K562 (cell line): ENCODE data around the gene ZNF302. TPM values are rescaled to one million over a fixed set of nuclear protein-coding genes. Genes with fewer than 3 reads are reported as not detected.

ENCODE experiments used
- ATAC-seq: fragments of 200-7000 bp; cut with Tn5 transposase; 3 replicates; pipeline ENCODE4 v1.9.1; 2020; ENCODE audit warnings: moderate library complexity
- BruUV-seq: library from RNA; stranded (reverse); fragments of 400-500 nt; replicated peaks from 2 replicates; lab custom pipeline; 2021; lab: Mats Ljungman, UMichigan
- CTCF ChIA-PET: fragments of 300-600 bp; formaldehyde crosslinking; extraction: SDS; loops from one replicate; lab custom pipeline; 2021; ENCODE audit warnings: low intra/inter-chr PET ratio; lab: Yijun Ruan, JAX
- POLR2A ChIA-PET: fragments of 300-600, 350-650 bp; sonication (Branson Sonifier 250); formaldehyde crosslinking; extraction: SDS; loops from one replicate; lab custom pipeline; 2021; ENCODE audit warnings: antibody characterized with exemption, inconsistent platforms; lab: Yijun Ruan, JAX
- DNase-seq, 4 experiments: peaks; one replicate each; pipeline versions ENCODE4 v3.0.0 to v3.0.0-alpha.2; 2011 to 2018; ENCODE audit warnings: low spot score in 3 of 4, mixed read lengths in 3 of 4; ENCODE audit errors: extremely low read depth in 1 of 4
- FAIRE-seq: peaks from 2 replicates; lab custom pipeline; 2011; peaks lifted over from hg19 to GRCh38; lab: Jason Lieb, UNC
- H2AFZ ChIP-seq: 2 replicates; pipeline ENCODE4 v1.6.0; 2011; ENCODE audit warnings: low read depth, low read length, control low read depth, inconsistent platforms
- H3K27ac ChIP-seq: fragments of 200-600 bp; 3 replicates; pipeline ENCODE4 v1.8.0; 2011; ENCODE audit warnings: low read depth, mild to moderate bottlenecking, control low read depth, inconsistent platforms, low read length, moderate library complexity, mixed read lengths; ENCODE audit errors: extremely low read depth
- H3K27me3 ChIP-seq, 2 experiments: fragments of 300-600 bp in 1 of 2; 2 replicates in 1 of 2; 3 replicates in 1 of 2; pipeline versions ENCODE4 v1.6.0 to v1.8.0; 2011; ENCODE audit warnings: inconsistent platforms in 2 of 2, low read length in 2 of 2, mild to moderate bottlenecking in 1 of 2, mixed read lengths in 1 of 2, moderate library complexity in 1 of 2; ENCODE audit not compliant: control insufficient read depth in 2 of 2, insufficient read depth in 2 of 2
- H3K36me3 ChIP-seq: fragments of 300-600 bp; 3 replicates; pipeline ENCODE4 v1.8.0; 2011; ENCODE audit warnings: mild to moderate bottlenecking, low read length, inconsistent platforms; ENCODE audit not compliant: control insufficient read depth, insufficient read depth
- H3K4me1 ChIP-seq, 2 experiments: fragments of 200-600 bp in 1 of 2; replicated peaks in 1 of 2; 2 replicates in 1 of 2; 3 replicates in 1 of 2; pipeline versions ENCODE4 v1.5.1 to v1.8.0; 2011; ENCODE audit warnings: inconsistent platforms in 2 of 2, low read length in 2 of 2, mild to moderate bottlenecking in 1 of 2, mixed read lengths in 1 of 2, moderate library complexity in 1 of 2; ENCODE audit not compliant: control insufficient read depth in 2 of 2, insufficient read depth in 2 of 2
- H3K4me2 ChIP-seq: 2 replicates; pipeline ENCODE4 v1.6.1; 2011; ENCODE audit warnings: low read length, control low read depth, inconsistent platforms, mixed read lengths; ENCODE audit not compliant: insufficient read depth
- H3K4me3 ChIP-seq: fragments of 200-600 bp; sonication (generic), shearing (Covaris generic); 2 replicates; pipeline ENCODE4 v1.5.1; 2016; ENCODE audit warnings: control low read depth, inconsistent platforms
- H3K79me2 ChIP-seq: fragments of 200-600 bp; 3 replicates; pipeline ENCODE4 v1.8.0; 2011; ENCODE audit warnings: low read length, inconsistent platforms; ENCODE audit not compliant: control insufficient read depth, insufficient read depth
- H3K9ac ChIP-seq, 2 experiments: 2 replicates each; pipeline versions ENCODE4 v1.6.0 to v1.6.1; 2011; ENCODE audit warnings: low read depth in 2 of 2, low read length in 2 of 2, control low read depth in 1 of 2, inconsistent platforms in 1 of 2, mild to moderate bottlenecking in 1 of 2, mixed read lengths in 1 of 2; ENCODE audit not compliant: insufficient read depth in 1 of 2
- H3K9me1 ChIP-seq: one replicate; pipeline ENCODE4 v1.6.0; 2011; ENCODE audit warnings: inconsistent platforms, mild to moderate bottlenecking, low read length, moderate library complexity; ENCODE audit not compliant: control insufficient read depth, insufficient read depth
- H3K9me3 ChIP-seq: replicated peaks from 2 replicates; pipeline ENCODE4 v1.5.1; 2011; ENCODE audit warnings: low read depth, low read length, inconsistent platforms; ENCODE audit not compliant: control insufficient read depth, insufficient read depth
- H4K20me1 ChIP-seq: replicated peaks from 2 replicates; pipeline ENCODE4 v1.6.1; 2011; ENCODE audit warnings: low read length, inconsistent platforms, mixed read lengths; ENCODE audit not compliant: control insufficient read depth, insufficient read depth
- ATF1 ChIP-seq, 2 experiments: fragments of 450-650 bp in 1 of 2; IDR thresholded peaks; 2 replicates each; pipeline ENCODE4 v1.6.1; 2016; ENCODE audit warnings: missing compliant biosample characterization in 1 of 2, missing genetic modification characterization in 1 of 2
- ATF3 ChIP-seq, 2 experiments: fragments of 450-650 bp in 1 of 2; sonication (generic) in 1 of 2; formaldehyde crosslinking in 1 of 2; IDR thresholded peaks in 1 of 2; conservative IDR thresholded peaks in 1 of 2; 2 replicates each; pipeline versions ENCODE4 v1.6.1 to v1.8.1; 2016 to 2023; ENCODE audit warnings: mild to moderate bottlenecking in 2 of 2, moderate library complexity in 2 of 2, inconsistent platforms in 1 of 2, missing genetic modification reagents in 1 of 2
- GTF3C2 ChIP-seq: IDR thresholded peaks from 3 replicates; pipeline ENCODE4 v1.6.1; 2011; ENCODE audit warnings: borderline replicate concordance, mild to moderate bottlenecking, moderate library complexity; ENCODE audit not compliant: insufficient read length; ENCODE audit errors: extremely low read depth
- HCFC1 ChIP-seq: IDR thresholded peaks from 2 replicates; pipeline ENCODE4 v1.6.1; 2012; ENCODE audit warnings: low read depth, low read length, improper control_type of control experiment
- HDAC2 ChIP-seq: fragments of 450-650 bp; IDR thresholded peaks from 2 replicates; pipeline ENCODE4 v1.6.1; 2016; ENCODE audit warnings: mild to moderate bottlenecking
- RBM15 ChIP-seq: fragments of 200-400 bp; formaldehyde crosslinking; IDR thresholded peaks from 2 replicates; pipeline ENCODE4 v1.6.1; 2018; ENCODE audit warnings: mild to moderate bottlenecking, low read length, moderate library complexity; ENCODE audit not compliant: insufficient read depth
- REST ChIP-seq, 2 experiments: fragments of 450-650 bp; formaldehyde crosslinking in 1 of 2; IDR thresholded peaks; 2 replicates each; pipeline versions ENCODE4 v1.4.0 to v1.6.1; 2014 to 2020; ENCODE audit warnings: mild to moderate bottlenecking in 2 of 2, borderline replicate concordance in 1 of 2, low read depth in 1 of 2
- USF2 ChIP-seq: sonication (generic); formaldehyde crosslinking; IDR thresholded peaks from 2 replicates; pipeline ENCODE4 v1.5.0; 2020; ENCODE audit warnings: missing genetic modification reagents
- WGBS: fragments of 100-300 bp; shearing (Covaris generic); methylation state at CpG from one replicate; pipeline ENCODE4 v1.1.6; 2016; ENCODE audit warnings: low coverage, mixed read lengths; ENCODE audit not compliant: insufficient coverage; ENCODE audit errors: missing lambda C conversion rate; 5-methylcytosine and 5-hydroxymethylcytosine counted together
- in situ Hi-C: fragments of 300-500 bp; cut with MboI; formaldehyde crosslinking; loops from 4 replicates; pipeline ENCODE4 v1.15.0; 2018; ENCODE audit warnings: inconsistent platforms, mixed read lengths
- intact Hi-C: fragments of 100-400 bp; cut with micrococcal nuclease; formaldehyde crosslinking; loops from 2 replicates; pipeline ENCODE4 v1.14.2; 2022
- polyA plus RNA-seq, 8 experiments: library from polyadenylated mRNA; depleted of rRNA in 4 of 8; stranded (reverse) in 5 of 8; unstranded in 3 of 8; fragments of >200 nt; fragmentation: Nextera tagmentation in 2 of 8; fragmentation: Illumina TruSeq in 1 of 8; extraction: Ambion mirVana in 2 of 8; extraction: Trizol in 1 of 8; gene quantifications; 2 replicates each; pipeline versions ENCODE4 v1.2.1 to v1.2.3, GENCODE V29; 2011 to 2014; ENCODE audit warnings: inconsistent platforms in 1 of 8, missing spikeins in 1 of 8
- total RNA-seq, 7 experiments: library from RNA; depleted of rRNA in 6 of 7; stranded (reverse); fragments of >200 nt in 6 of 7; fragmentation: Illumina TruSeq in 2 of 7; extraction: Trizol in 2 of 7; gene quantifications; 2 replicates each; pipeline versions ENCODE4 v1.2.1 to v1.2.3, GENCODE V29; 2011 to 2021; ENCODE audit warnings: low replicate concordance in 1 of 7

The ZNF302 gene
- total and polyA plus RNA-seq, 9 of the 15 experiments (the other 6 are each of a cell fraction or from before 2014, with no cell fraction given) = 0.08 to 1.0 (median 0.27) TPM; not detected in 1

- H3K27me3 ChIP-seq = no peaks in the 10 kb centered on the region
- ChIA-PET CTCF (no interaction called here), POLR2A (no interaction called here)
- H3K9me1 ChIP-seq = no peaks in the 10 kb centered on the region
- no TSS peak for BruUV-seq
- peak; percentile 21 to 62 (median 34) for DNase-seq
- H2AFZ ChIP-seq = no peak overlapping the region
- H4K20me1 ChIP-seq = no peaks in the 10 kb centered on the region
- in situ Hi-C loops = no loop called here
- no peaks in the 10 kb centered on the region for H3K9me3 ChIP-seq
- H3K79me2 ChIP-seq = no peaks in the 10 kb centered on the region
- no peaks in the 10 kb centered on the region for H3K36me3 ChIP-seq
- no peak overlapping the region for H3K27ac ChIP-seq
- H3K4me2 ChIP-seq = no peak overlapping the region
- H3K4me3 ChIP-seq = no peak overlapping the region
- peaks cover 0 to 18% of the 10 kb centered on the region in 2 experiments; a peak in 2 of 5 replicates for H3K4me1 ChIP-seq
- FAIRE-seq = peak; percentile 84
- intact Hi-C loops = no loop called here
- peak; percentile 92 for ATAC-seq
- H3K9ac ChIP-seq = no peak overlapping the region
- WGBS = 5% methylated on average over 5 of the region's 5 CpGs
- no peak for TF ChIP-seq HDAC2
- peak; percentile 23; the same call in 1 of the 2 replicates for TF ChIP-seq REST (IDR thresholded peaks at IDR 0.05; ENCODE audit: borderline replicate concordance)
- TF ChIP-seq REST (CRISPR knock-in tag; IDR thresholded peaks at IDR 0.05; ENCODE audit: low read depth) = no peak
- TF ChIP-seq GTF3C2 = no peak
- no peak for TF ChIP-seq RBM15
- TF ChIP-seq ATF1 (CRISPR knock-in tag; IDR thresholded peaks at IDR 0.05) = no peak
- no peak for TF ChIP-seq ATF1 (tag; IDR thresholded peaks at IDR 0.05)
- no peak for TF ChIP-seq ATF3 (IDR thresholded peaks at IDR 0.05)
- no peak for TF ChIP-seq ATF3 (CRISPR knock-in tag; conservative IDR thresholded peaks at IDR 0.05)
- TF ChIP-seq USF2 (CRISPR knock-in tag) = no peak
- no peak for TF ChIP-seq HCFC1
These were observed 14.6 kb upstream of the ZNF302 start for GRCh38 chr19:34662919-34663318.
